GM21717 (cell line): Measurements from ENCODE around the gene TBC1D24.

Experiments used
- ATAC-seq: cut with Tn5 transposase; IDR thresholded peaks from one replicate; pipeline ENCODE4 v1.9.1; 2021; ENCODE audit warnings: mild to moderate bottlenecking, moderate library complexity; ENCODE audit not compliant: unreplicated experiment

TBC1D24 gene

DNA sequence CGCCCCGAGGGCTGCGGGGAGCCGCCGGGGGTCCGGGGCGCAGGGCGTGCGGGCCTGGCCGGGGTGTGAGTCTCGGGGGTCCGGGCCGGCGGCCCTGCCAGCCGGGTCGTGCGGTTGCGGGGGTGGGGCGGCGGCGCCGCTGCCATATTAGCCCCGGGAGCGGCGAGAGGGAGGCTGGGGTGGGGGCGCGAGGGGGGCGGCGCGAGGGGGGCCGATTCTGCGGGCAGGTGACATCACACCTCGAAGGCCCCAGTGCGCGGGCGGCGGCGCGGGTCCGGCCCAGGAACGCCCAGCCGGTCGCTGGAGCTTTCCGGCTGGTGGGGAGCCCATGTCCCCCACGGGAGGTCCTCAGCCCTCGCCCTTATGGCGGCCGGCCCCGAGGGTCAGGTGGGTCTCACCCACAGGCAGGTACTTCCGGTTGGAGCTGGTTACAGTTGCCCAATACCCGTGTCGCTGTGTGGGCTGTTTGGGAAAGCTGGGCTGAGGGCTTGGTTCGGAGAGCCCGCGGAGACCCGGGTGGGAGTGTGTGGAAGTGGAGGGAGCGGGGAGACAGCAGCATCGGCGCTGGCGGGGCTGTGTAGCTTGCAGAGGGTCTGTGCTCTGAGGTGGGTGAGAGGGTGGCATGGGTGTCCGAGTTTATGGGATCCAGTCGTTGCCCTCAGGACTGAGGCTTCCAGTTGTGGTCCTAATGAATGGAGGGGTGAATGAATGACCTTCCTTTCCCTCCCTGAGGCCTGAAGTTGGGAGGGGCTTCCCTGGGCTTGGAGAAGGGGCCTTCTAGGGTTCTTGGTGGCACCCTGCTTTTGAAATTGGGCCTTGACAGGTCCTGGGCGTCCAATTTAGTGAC is 39.6 kb downstream of the TBC1D24 start:
- no peak for ATAC-seq

DNA sequence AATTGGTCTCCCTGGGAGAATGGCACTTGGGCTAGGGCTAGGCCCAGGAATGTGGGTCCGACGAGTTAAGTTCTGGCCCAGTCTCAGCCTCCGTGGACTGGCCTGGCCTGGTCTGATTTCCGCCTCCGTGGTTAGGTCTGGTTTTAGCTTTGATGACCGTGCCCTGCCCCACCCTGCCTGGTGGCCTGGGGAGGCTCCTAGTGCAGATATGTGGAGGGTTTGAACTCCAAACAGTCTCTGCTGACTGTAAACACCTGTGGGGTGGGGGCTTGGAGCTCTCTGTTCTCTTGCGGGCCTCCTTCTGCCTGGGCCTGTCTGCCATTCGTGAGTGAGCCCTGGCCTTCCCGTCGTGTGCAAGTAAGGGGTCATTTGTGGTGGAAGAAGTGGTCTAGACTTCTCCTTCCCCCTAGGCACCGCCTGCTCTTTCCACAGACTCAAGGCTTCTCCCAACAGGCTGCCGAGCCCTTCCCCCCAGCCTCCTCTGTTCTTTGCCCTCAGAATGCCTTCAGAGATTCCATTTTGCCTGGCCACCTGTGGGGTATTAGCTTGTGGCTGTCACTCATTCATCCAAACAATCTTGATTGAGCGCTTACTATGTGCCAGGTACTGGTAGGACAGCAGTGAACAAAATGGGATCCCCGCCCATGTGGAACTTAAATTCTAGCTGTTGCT is 40.4 kb downstream of the TBC1D24 start:
- ATAC-seq, result no peak

DNA sequence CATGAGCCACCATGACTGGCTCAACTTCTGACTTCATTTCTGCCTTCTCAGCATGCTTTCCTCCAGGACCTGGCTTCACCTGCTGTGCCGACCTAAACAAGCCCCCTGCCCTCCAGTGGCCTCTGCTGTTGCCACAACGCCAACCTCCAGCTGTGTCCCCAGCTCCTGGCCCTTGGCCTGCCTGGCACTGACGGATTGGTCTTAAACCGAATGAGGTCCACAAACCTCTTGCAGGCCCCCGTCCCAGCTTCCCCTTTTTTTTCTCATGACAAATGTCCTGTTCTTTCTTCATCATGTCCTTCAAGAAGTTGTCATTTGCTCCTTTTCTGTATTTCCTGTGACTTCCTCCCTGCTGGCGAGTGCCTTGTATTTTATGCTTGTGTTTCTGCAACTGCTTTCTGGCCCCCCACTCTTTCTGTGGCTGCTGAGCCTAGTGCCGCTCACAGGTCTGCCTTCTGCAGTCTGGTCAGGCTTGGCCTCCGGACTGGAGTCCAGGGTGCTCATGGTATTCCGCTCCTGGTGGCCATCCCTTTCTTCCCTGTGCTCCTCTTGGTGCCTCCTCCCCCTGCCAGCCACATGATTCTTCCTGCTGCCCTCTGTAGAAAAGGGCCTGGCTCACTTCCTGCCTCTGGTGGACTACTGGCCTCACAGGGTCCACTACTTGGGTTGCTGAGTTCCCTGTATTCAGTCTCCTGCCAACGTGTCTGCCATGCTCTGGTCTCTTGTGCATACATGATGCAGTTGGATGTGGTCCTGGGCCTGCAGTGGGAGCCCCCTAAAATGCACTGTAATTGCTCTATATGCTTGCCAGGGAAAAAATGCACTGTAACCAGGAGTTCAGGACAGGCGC is 41.7 kb downstream of the TBC1D24 start:
- ATAC-seq, result no peak

DNA sequence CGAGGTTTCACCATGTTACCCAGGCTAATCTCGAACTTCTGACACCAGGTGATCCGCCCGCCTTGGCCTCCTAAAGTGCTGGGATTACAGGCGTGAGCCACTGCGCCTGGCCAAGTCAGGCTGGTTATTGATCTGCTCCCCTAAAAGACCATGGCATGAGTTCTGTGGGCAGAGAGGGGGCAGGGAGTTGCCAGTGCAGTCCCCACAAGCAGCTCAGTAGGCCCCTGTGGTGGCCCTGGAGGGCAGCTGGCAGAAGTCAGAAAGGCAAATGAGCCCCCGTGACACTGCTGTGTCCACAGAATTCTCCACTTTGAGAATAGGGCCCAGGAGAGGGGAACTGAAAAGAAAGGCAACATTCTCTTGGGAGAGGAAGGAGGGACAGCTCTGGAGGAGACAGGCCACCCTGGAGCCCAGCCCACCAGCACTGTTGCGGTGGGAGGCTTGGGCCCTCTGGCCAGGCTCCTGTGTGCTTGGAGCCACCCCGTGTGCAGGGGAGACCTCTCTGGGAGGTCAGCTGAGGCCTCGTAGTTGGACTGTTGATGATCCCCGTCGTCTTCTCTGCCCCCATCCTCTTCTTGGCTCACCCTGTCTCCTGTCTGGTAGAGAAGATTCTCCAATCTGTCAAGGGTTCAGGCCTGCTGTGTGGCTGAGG is 43.2 kb downstream of the TBC1D24 start:
- no peak for ATAC-seq

DNA sequence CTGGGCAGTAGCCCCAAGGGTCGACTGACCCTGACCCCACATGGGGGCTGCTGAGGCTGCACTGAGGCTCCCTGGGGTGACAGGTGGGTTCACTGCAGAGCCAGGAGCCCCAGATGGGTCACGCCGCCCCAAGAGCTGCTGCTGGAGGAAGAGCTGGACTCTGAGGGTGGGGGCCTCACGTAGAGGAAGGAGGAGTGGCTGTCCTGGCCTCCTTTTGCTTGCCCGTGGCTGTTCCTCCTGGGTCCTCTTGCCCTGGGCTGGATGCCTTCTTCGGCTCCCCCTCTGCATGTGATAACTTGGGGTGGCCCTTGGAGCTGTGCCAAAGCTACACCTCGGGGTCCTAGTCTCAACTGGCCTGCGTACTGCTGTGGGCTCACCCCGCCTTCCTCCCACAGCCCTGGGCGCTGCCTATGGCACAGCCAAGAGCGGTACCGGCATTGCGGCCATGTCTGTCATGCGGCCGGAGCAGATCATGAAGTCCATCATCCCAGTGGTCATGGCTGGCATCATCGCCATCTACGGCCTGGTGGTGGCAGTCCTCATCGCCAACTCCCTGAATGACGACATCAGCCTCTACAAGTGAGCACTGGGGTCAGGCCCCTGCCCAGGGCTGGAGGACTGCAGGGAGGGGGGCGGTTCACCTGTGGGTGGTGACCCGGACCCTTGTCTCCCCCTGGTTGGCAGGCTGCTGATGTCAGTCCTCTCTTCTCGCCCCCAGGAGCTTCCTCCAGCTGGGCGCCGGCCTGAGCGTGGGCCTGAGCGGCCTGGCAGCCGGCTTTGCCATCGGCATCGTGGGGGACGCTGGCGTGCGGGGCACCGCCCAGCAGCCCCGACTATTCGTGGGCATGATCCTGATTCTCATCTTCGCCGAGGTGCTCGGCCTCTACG is 44.1 kb downstream of the TBC1D24 start:
- no peak for ATAC-seq

DNA sequence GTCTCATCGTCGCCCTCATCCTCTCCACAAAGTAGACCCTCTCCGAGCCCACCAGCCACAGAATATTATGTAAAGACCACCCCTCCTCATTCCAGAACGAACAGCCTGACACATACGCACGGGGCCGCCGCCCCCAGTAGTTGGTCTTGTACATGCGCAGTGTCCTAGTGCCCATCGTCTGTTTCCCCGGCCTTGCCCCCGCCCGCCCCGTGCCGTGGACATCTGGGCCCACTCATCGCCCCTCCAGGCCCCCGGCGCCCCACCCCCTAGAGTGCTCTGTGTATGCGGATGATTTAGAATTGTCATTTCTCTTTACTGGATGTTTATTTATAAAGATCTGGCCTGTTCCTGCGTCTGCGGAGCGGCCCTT is 44.8 kb downstream of the TBC1D24 start:
- no peak for ATAC-seq

DNA sequence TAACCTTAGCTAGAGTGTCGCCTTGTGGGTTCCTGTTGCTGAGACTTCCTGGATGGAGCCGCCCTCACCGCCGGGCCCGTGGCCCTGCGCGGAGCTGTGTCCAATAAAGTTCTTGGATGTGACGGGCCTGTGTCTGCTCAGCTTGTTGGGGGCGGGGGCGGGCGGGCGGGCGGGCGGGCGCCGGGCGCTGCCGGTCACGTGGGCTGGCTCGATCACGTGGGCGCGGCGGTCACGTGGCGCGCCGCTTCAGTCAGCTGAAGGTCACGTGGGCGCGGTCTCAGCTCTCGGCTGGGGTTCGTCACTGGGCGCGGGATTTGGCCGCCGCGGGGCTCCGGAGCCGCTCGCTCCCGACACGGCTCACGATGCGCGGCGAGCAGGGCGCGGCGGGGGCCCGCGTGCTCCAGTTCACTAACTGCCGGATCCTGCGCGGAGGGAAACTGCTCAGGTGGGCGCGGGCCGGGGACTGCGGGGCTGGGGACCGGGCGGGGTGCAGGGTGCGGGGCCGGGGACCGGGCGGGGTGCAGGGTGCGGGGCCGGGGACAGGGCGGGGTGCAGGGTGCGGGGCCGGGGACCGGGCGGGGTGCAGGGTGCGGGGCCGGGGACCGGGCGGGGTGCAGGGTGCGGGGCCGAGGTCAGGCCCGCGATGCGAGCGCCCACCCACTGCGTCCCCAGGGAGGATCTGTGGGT is 45.3 kb downstream of the TBC1D24 start, which contains the start of gene AMDHD2:
Gene AMDHD2 (plus strand): TSS at position 275 of the 687 bp plus-strand sequence. CDS start 88 bp downstream, at position 363.
- no peak for ATAC-seq

DNA sequence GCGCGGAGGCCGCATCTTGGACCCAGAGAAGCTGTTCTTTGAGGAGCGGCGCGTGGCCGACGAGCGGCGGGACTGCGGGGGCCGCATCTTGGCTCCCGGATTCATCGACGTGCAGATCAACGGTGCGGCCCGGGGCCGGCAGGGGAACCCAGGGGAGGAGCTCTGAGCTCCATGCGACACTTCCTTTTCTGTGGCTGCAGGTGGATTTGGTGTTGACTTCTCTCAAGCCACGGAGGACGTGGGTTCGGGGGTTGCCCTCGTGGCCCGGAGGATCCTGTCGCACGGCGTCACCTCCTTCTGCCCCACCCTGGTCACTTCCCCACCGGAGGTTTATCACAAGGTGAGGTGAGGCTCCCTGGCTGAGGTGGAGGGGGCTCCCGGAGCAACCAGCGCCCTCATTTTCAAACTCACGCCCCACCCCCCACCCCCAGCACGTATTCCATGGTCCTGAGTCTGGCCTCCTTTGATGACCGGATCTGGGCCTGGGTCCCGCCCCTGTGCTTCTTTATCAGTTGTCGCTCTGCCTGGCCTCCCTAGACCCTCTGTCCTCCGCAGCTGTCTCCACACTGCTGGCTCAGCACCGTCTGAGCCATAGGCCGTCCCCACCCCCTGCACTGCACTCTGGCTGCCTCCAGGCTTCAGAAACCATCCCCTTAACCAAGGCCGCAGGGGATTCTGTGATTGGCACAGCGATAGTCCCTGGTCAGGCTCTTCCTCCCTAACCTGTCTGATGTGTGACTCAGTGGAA is 46.0 kb downstream of the TBC1D24 start:
- ATAC-seq, result no peak

DNA sequence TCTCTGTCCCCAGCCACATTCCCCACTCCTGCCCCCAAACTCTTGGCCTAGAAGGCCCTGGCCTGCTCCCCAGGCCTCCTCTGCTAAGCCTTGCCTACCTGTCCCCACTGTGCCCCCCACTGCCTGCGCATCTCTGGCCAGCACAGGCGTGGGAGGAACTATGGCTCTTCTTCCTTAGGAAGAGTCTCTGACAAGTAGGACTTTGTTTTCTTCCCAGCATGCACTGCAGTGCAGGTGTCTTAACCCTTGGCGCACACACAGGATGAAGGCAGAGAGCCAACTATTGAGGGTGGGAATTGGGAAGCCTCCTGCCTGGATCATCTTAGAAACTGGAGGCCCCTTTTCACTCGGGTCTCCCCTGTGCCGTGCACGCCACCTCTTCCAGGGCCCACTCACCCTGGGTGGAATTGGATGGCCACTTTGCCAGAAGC is 48.9 kb downstream of the TBC1D24 start:
- ATAC-seq, result no peak

DNA sequence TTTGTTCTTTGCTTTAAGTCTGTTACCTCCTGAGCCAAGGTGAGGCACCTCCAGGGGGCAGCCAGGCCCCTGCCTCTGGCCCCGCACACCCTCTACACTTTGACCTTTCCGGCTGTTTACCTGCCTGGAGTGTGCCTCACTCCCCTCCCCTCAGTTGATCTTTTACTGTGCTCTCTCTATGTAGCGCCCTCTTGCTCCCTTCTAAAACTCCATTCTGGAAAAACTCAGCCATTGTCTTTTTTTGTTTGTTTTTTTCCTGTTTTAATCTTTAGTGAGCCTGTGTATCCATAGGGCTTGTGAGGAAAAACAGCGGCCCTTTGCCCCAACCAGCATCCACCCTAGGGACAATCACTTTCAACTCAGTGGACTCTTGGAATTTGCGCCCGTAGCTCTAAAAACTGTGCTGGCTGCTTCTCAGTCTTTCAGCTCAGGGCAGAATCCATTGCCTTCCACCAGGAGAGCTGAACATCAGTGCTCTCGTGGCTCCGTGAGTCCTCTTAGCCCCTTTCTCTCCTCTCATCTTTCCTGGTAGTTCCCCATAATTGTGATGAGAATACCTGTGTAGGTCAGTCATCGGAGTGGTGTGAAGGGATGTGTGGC is 49.5 kb downstream of the TBC1D24 start:
- ATAC-seq, result no peak

DNA sequence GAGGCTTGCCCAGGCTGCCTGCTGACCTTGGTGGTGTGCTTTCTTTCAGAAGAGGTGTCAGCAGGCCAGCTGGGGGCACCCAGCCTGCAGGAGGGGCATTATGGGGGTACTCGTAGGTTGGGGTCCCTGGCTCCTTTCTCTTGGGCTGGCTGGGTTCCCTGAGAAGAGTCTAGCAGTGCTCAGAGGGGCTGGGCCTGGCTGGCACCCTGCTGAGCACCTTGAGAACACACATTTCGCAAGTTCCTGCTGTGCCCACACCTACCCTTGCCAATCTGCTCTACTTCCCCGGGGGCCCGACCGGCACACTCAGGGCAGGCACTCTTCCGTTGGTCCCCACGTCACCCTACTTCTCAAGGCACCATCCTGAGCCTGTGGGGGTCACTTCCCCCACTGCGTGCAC is 51.2 kb downstream of the TBC1D24 start:
- no peak for ATAC-seq

DNA sequence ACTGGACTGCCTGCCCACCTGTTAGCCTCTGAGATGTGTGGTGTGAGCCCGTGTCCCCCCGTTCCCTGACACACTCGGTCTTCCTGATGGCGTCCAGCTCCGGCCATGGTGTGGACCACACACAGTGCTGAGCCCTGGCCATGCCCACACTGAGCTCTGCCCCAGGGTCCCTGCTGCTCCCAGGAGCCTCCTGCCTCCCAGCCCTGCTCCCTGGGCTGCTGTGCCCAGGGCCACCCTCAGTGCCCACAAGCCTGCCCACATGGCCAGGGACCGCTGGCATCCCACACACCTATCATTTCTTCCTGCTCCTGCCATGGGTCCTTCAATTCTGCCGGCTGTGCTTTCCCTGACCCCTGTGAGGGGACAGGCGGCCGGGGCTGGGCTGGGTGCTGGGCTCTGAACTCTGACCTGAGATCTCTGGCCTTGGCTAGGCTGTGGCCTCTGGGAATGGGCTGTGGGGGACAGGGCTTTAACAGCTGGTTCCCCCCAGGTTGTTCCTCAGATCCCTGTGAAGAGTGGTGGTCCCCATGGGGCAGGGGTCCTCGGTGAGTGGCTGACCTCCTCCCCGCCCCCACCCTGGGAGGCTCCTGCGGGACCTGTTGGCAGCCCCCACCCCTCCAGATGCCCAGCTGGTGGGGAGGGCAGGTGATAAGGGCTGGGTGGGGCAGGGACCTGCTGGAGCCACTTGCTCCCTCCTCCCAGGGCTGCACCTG is 52.3 kb downstream of the TBC1D24 start:
- ATAC-seq, result no peak

DNA sequence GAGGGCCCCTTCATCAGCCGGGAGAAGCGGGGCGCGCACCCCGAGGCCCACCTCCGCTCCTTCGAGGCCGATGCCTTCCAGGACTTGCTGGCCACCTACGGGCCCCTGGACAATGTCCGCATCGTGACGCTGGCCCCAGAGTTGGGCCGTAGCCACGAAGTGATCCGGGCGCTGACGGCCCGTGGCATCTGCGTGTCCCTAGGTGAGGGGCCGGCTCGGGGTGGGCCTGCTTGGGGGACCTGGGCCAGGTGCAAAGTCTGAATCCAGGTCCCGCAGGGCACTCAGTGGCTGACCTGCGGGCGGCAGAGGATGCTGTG is 52.8 kb downstream of the TBC1D24 start:
- ATAC-seq, result no peak

DNA sequence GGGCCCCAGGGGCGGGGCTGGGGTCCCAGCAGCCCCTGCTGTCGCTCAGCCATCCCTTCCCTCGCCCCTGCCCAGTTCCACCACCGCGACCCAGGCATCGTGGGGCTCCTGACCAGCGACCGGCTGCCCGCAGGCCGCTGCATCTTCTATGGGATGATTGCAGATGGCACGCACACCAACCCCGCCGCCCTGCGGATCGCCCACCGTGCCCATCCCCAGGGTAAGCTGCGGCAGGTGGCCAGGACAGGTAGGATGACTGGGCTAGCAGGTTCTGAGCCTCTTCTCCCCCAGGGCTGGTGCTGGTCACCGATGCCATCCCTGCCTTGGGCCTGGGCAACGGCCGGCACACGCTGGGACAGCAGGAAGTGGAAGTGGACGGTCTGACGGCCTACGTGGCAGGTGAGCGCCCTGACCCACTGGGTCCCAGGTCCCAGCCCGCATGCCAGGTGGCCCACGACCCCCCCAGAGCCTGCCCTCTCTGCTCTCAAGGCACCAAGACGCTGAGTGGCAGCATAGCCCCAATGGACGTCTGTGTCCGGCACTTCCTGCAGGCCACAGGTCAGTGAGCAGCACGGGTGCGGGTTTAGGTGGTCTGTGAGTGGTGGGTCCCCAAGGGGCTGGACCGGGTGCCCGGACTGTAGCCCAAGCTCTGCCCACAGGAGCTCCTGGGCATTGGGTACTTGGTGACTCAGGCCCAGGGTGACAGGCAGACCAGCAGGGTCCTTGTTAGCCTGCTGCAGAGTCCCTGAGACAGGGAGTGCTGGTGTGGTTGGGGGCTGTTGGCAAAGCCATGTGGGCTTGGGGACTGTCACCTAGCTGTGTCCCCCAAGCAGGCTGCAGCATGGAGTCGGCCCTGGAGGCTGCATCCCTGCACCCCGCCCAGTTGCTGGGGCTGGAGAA is 53.5 kb downstream of the TBC1D24 start:
- ATAC-seq, result no peak

DNA sequence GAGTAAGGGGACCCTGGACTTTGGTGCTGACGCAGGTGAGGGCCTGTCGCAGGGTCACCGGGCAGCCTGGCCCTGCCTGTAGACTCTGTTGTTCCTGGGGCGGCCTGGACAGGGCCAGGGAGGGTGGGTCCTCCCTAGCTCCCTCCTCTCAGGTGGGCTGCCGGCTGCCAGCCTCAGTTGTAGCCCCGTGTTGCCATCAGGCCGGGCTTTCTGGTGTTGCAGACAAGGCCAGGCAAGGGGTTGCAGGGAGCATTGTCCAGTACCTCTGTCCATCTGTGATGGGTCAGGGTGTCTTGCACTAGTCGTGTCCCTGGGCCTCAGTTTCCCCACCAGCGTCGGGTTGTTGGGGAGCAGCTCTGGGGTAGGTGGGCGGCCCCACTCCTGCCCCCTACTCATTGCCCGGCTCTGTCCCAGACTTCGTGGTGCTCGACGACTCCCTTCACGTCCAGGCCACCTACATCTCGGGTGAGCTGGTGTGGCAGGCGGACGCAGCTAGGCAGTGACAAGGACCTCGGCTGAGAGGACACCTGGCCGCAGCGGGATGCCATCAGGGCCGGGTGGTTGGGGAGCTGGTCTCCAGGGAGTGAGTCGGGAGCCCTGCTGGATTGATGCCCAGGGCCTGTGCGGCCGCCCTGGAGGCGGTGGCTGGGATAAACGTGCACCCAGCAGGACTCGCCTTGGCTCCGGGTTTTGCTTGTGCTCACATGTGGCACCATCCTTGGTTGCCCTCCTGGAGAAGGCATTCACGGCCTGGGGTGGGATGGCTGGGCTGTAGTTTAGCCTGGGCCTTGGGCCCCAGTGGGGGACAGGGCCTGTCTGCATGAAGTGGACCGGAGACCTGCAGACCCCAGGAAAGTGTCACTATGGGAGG is 54.4 kb downstream of the TBC1D24 start:
- no peak for ATAC-seq
